HCT116 (cell line): ENCODE results near the gene C1QB. TPM values are rescaled to one million over a fixed set of nuclear protein-coding genes. Genes with fewer than 3 reads are reported as not detected.

ENCODE experiments used
- ATAC-seq: fragments of 200-7000 bp; cut with Tn5 transposase; 2 replicates; pipeline ENCODE4 v1.9.1; 2020; ENCODE audit warnings: mild to moderate bottlenecking, moderate library complexity
- BruUV-seq: library from RNA; stranded (reverse); fragments of 400-500 nt; replicated peaks from 2 replicates; lab custom pipeline; 2021; lab: Mats Ljungman, UMichigan
- CTCF ChIA-PET: fragments of 300-600 bp; sonication (Branson Sonifier 250); formaldehyde crosslinking; loops from one replicate; lab custom pipeline; 2021; ENCODE audit warnings: antibody characterized with exemption; lab: Charles Lee
- POLR2A ChIA-PET: fragments of 300-600, 350-600 bp; sonication (Branson Sonifier 250); formaldehyde crosslinking; loops from one replicate; lab custom pipeline; 2021; ENCODE audit warnings: antibody characterized with exemption; lab: Charles Lee
- RAD21 ChIA-PET, 2 experiments: fragments of 300-600 bp; sonication (Branson Sonifier 250); formaldehyde crosslinking; loops; one replicate each; lab custom pipeline; 2023; ENCODE audit warnings: low total read pairs in 2 of 2; ENCODE audit not compliant: uncharacterized antibody in 2 of 2, unreplicated experiment in 2 of 2, low non-redundant PET in 1 of 2; lab: Charles Lee
- DNase-seq: peaks from one replicate; pipeline ENCODE4 v3.0.0-alpha.2; 2010; ENCODE audit warnings: low read depth, low spot score
- H2AFZ ChIP-seq: fragments of 200-600 bp; shearing (Covaris generic), sonication (generic); 2 replicates; pipeline ENCODE4 v1.6.1; 2017; ENCODE audit warnings: low read depth, mixed run types, mixed read lengths, antibody characterized with exemption, low read length; ENCODE audit not compliant: poor library complexity, severe bottlenecking
- H3K27ac ChIP-seq: 2 replicates; pipeline ENCODE4 v1.5.1; 2012; ENCODE audit warnings: low read depth, low read length
- H3K27me3 ChIP-seq: fragments of 200-600 bp; sonication (generic); 2 replicates; pipeline ENCODE4 v1.6.1; 2016; ENCODE audit warnings: mixed run types, low read length, mixed read lengths; ENCODE audit not compliant: insufficient read depth
- H3K36me3 ChIP-seq, 2 experiments: fragments of 200-500 bp in 1 of 2; fragments of 200-600 bp in 1 of 2; sonication (Bioruptor generic) in 1 of 2; sonication (generic) in 1 of 2; 2 replicates each; pipeline versions ENCODE4 v1.5.1 to v1.6.1; 2014 to 2016; ENCODE audit warnings: low read length in 2 of 2, inconsistent platforms in 1 of 2, mixed read lengths in 1 of 2, mixed run types in 1 of 2; ENCODE audit not compliant: insufficient read depth in 2 of 2, control insufficient read depth in 1 of 2
- H3K4me1 ChIP-seq, 2 experiments: fragments of 200-600 bp in 1 of 2; sonication (generic) in 1 of 2; 2 replicates each; pipeline versions ENCODE4 v1.5.1 to v1.6.1; 2012 to 2017; ENCODE audit warnings: low read length in 2 of 2, inconsistent platforms in 1 of 2, mild to moderate bottlenecking in 1 of 2, mixed read lengths in 1 of 2, mixed run types in 1 of 2, moderate library complexity in 1 of 2; ENCODE audit not compliant: insufficient read depth in 2 of 2, control insufficient read depth in 1 of 2
- H3K4me2 ChIP-seq: fragments of 200-600 bp; sonication (generic); 2 replicates; pipeline ENCODE4 v1.6.1; 2017; ENCODE audit warnings: mixed run types, low read length, mixed read lengths
- H3K4me3 ChIP-seq, 2 experiments: fragments of 200-600 bp in 1 of 2; sonication (generic) in 1 of 2; replicated peaks in 1 of 2; 2 replicates each; pipeline ENCODE4 v1.5.1; 2011 to 2016; ENCODE audit warnings: low read length in 2 of 2, control low read depth in 1 of 2, low read depth in 1 of 2, mild to moderate bottlenecking in 1 of 2, mixed read lengths in 1 of 2, mixed run types in 1 of 2
- H3K79me2 ChIP-seq: fragments of 200-600 bp; sonication (generic); 2 replicates; pipeline ENCODE4 v1.6.1; 2017; ENCODE audit warnings: mild to moderate bottlenecking, mixed run types, low read length, moderate library complexity, mixed read lengths; ENCODE audit not compliant: insufficient read depth
- H3K9ac ChIP-seq: fragments of 200-600 bp; sonication (generic); 2 replicates; pipeline ENCODE4 v1.6.1; 2016; ENCODE audit warnings: low read length, mixed read lengths
- H3K9me2 ChIP-seq: fragments of 200-600 bp; sonication (generic), shearing (Covaris generic); 2 replicates; pipeline ENCODE4 v1.6.1; 2017; ENCODE audit warnings: mixed run types, mild to moderate bottlenecking, moderate library complexity; ENCODE audit not compliant: insufficient read depth
- H3K9me3 ChIP-seq, 2 experiments: fragments of 200-500 bp in 1 of 2; fragments of 200-600 bp in 1 of 2; sonication (Bioruptor generic) in 1 of 2; sonication (generic) in 1 of 2; 2 replicates each; pipeline ENCODE4 v1.6.1; 2014 to 2017; ENCODE audit warnings: low read length in 2 of 2, mixed read lengths in 2 of 2, inconsistent platforms in 1 of 2, low read depth in 1 of 2, mild to moderate bottlenecking in 1 of 2, mixed run types in 1 of 2, moderate library complexity in 1 of 2; ENCODE audit not compliant: control insufficient read depth in 1 of 2, insufficient read depth in 1 of 2
- H4K20me1 ChIP-seq: fragments of 200-600 bp; sonication (generic), shearing (Covaris generic); 2 replicates; pipeline ENCODE4 v1.6.1; 2017; ENCODE audit warnings: mixed run types, mild to moderate bottlenecking, moderate library complexity; ENCODE audit not compliant: insufficient read depth
- SP1 ChIP-seq: IDR thresholded peaks from 2 replicates; pipeline ENCODE4 v1.6.1; 2012; ENCODE audit warnings: low read depth
- SRF ChIP-seq: IDR thresholded peaks from 2 replicates; pipeline ENCODE4 v1.6.1; 2012; ENCODE audit warnings: low read depth
- intact Hi-C: fragments of 100-400 bp; cut with micrococcal nuclease; formaldehyde crosslinking; loops from 2 replicates; pipeline ENCODE4 v1.10.0; 2022
- total RNA-seq: library from RNA; stranded (reverse); gene quantifications from one replicate; pipeline ENCODE4 v1.2.1, GENCODE V29; 2021; ENCODE audit not compliant: unreplicated experiment
- TF ChIP-seq, protein P1 (sequence below): IDR thresholded peaks from 2 replicates; pipeline ENCODE4 v1.6.1; 2012; ENCODE audit warnings: low read depth

C1QB gene
- total RNA-seq, 1 experiment from 2014 or later, result 0.32 TPM

DNA sequence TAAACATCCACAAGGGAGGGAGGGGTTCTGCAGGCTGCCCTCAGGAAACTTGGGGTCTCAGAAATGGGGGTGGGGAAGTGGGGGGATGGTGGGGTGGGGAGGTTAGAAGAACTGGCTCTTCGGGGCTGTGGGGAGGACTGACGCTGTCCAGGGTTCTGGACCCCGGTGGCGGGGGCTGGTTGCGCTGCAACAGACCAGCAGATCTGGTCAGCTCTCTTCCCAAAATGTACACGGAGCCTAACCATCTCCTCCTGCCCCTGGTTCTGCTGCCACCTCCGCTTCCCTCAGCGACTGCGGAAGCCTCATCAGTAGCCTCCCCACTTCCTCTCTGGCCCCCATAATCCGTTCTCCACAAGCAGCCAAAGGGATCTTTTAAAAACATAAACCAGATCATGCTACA, 45.9 kb upstream of the C1QB start:
- ChIA-PET POLR2A (no interaction called here), RAD21 (no interaction called here), CTCF (no interaction called here)
- intact Hi-C loops, result no loop called here
- Histone ChIP-seq H3K36me3 (no peaks in the 10 kb centered on the region), H3K9ac (no peak overlapping the region), H3K4me2 (no peak overlapping the region), H3K4me3 (no peak overlapping the region), H3K4me1 (no peaks in the 10 kb centered on the region), H3K27me3 (peaks cover 78% of the 10 kb centered on the region), H3K79me2 (no peaks in the 10 kb centered on the region), H4K20me1 (no peaks in the 10 kb centered on the region), H3K9me2 (no peaks in the 10 kb centered on the region), H2AFZ (no peak overlapping the region), H3K27ac (no peak overlapping the region), H3K9me3 (no peaks in the 10 kb centered on the region)
- no TSS peak for BruUV-seq
- no peak for DNase-seq
- TF ChIP-seq, protein P1, sequence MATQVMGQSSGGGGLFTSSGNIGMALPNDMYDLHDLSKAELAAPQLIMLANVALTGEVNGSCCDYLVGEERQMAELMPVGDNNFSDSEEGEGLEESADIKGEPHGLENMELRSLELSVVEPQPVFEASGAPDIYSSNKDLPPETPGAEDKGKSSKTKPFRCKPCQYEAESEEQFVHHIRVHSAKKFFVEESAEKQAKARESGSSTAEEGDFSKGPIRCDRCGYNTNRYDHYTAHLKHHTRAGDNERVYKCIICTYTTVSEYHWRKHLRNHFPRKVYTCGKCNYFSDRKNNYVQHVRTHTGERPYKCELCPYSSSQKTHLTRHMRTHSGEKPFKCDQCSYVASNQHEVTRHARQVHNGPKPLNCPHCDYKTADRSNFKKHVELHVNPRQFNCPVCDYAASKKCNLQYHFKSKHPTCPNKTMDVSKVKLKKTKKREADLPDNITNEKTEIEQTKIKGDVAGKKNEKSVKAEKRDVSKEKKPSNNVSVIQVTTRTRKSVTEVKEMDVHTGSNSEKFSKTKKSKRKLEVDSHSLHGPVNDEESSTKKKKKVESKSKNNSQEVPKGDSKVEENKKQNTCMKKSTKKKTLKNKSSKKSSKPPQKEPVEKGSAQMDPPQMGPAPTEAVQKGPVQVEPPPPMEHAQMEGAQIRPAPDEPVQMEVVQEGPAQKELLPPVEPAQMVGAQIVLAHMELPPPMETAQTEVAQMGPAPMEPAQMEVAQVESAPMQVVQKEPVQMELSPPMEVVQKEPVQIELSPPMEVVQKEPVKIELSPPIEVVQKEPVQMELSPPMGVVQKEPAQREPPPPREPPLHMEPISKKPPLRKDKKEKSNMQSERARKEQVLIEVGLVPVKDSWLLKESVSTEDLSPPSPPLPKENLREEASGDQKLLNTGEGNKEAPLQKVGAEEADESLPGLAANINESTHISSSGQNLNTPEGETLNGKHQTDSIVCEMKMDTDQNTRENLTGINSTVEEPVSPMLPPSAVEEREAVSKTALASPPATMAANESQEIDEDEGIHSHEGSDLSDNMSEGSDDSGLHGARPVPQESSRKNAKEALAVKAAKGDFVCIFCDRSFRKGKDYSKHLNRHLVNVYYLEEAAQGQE, result peak; percentile 60
- no peak for TF ChIP-seq SRF
- ATAC-seq, result no peak

DNA sequence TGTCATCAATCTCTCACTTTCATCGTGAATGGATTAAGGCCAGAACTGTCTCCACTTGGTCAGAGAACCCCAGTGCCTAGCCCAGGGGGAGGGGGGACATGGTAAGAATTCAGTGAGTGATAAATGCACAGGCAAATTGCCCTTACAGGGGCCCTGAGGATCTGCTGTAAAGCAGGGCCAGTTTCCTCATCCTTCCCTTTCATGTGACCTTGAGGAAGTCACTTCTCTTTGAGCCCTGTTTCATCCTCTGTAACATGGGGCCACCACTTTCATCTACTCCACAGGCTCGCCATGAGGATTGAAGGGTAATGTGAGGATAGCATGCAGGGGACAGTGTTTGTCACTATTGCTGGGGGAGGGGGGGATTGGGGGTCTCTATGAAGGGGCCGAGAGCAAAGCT, 44.7 kb upstream of the C1QB start:
- Histone ChIP-seq H3K4me1 (no peaks in the 10 kb centered on the region), H3K27me3 (peaks cover 83% of the 10 kb centered on the region), H3K9me2 (no peaks in the 10 kb centered on the region), H2AFZ (no peak overlapping the region), H3K9me3 (no peaks in the 10 kb centered on the region), H4K20me1 (no peaks in the 10 kb centered on the region), H3K79me2 (no peaks in the 10 kb centered on the region), H3K4me3 (no peak overlapping the region), H3K27ac (no peak overlapping the region), H3K36me3 (no peaks in the 10 kb centered on the region), H3K4me2 (no peak overlapping the region), H3K9ac (no peak overlapping the region)
- no peak for TF ChIP-seq SP1
- ChIA-PET CTCF (no interaction called here), RAD21 (no interaction called here), POLR2A (no interaction called here)
- intact Hi-C loops, result no loop called here
- ATAC-seq, result no peak
- no peak for DNase-seq
- BruUV-seq, result no TSS peak
